Heart left ventricle (tissue), 16 donors: ENCODE data around the gene ITFG2. TPM values are rescaled to one million over a fixed set of nuclear protein-coding genes. Genes with fewer than 3 reads are reported as not detected.

Experiments used
- ATAC-seq, 4 donors: fragments of 200-7000 bp; cut with Tn5 transposase; one replicate each; pipeline ENCODE4 v1.9.1; 2020 to 2022; ENCODE audit warnings: moderate library complexity in 4 of 4, mild to moderate bottlenecking in 3 of 4, moderate number of reproducible peaks in 1 of 4
- DNase-seq, 5 donors: peaks; one replicate each; pipeline ENCODE4 v3.0.0-alpha.2; 2020
- H3K27ac ChIP-seq, 12 donors: fragments of 200-600 bp; sonication (generic) in 4 of 12; one replicate each; pipeline versions ENCODE4 v1.5.0 to v1.8.0; 2016 to 2022; ENCODE audit warnings: mild to moderate bottlenecking in 2 of 12
- H3K27me3 ChIP-seq, 9 donors: fragments of 200-600 bp; sonication (generic) in 2 of 9; one replicate each; pipeline versions ENCODE4 v1.5.1 to v1.8.0; 2016 to 2022; ENCODE audit warnings: mild to moderate bottlenecking in 3 of 9
- H3K36me3 ChIP-seq, 9 donors: fragments of 200-600 bp; sonication (generic) in 2 of 9; one replicate each; pipeline versions ENCODE4 v1.5.0 to v1.8.0; 2018 to 2022; ENCODE audit warnings: mild to moderate bottlenecking in 2 of 9
- H3K4me1 ChIP-seq, 12 donors: fragments of 200-600 bp; sonication (generic) in 4 of 12; one replicate each; pipeline versions ENCODE4 v1.5.0 to v1.8.0; 2016 to 2022; ENCODE audit warnings: mild to moderate bottlenecking in 3 of 12
- H3K4me3 ChIP-seq, 12 donors: fragments of 200-600 bp; sonication (generic) in 4 of 12; one replicate each; pipeline versions ENCODE4 v1.5.0 to v1.8.0; 2017 to 2022; ENCODE audit warnings: mild to moderate bottlenecking in 9 of 12, moderate library complexity in 4 of 12
- H3K9me3 ChIP-seq, 12 donors: fragments of 200-600 bp; sonication (generic) in 4 of 12; one replicate each; pipeline versions ENCODE4 v1.5.0 to v1.8.0; 2016 to 2022; ENCODE audit warnings: mild to moderate bottlenecking in 1 of 12
- CTCF ChIP-seq, 12 donors: fragments of 200-600 bp; sonication (generic) in 4 of 12; IDR thresholded peaks; one replicate each; pipeline versions ENCODE4 v1.5.0 to v1.8.0; 2018 to 2022; ENCODE audit warnings: antibody characterized with exemption in 12 of 12, mild to moderate bottlenecking in 5 of 12
- POLR2A ChIP-seq, 2 donors: fragments of 450-650 bp; IDR thresholded peaks; one replicate each; pipeline ENCODE4 v1.6.1; 2017; ENCODE audit warnings: antibody characterized with exemption in 2 of 2, mild to moderate bottlenecking in 2 of 2, moderate library complexity in 2 of 2
- WGBS, 4 donors: extraction: QIAGEN DNeasy Blood & Tissue Kit in 2 of 4; methylation state at CpG; one replicate each; pipeline versions ENCODE4 v1.1.5 to v1.1.7; 2013 to 2018; 5-methylcytosine and 5-hydroxymethylcytosine counted together
- intact Hi-C, 10 donors: fragments of 100-400 bp; cut with DNase I; formaldehyde crosslinking; loops; one replicate each; pipeline versions ENCODE4 v1.11.1 to v1.14.2; 2022
- polyA plus RNA-seq, 2 donors: library from polyadenylated mRNA; stranded (reverse); fragments of 200-250 nt; gene quantifications; one replicate each; pipeline ENCODE4 v1.2.3, GENCODE V29; 2013
- total RNA-seq, 9 donors: library from RNA; depleted of rRNA in 2 of 9; stranded (reverse); fragments of >200 nt in 2 of 9; fragmentation: NEBNext Ultra II Directional in 3 of 9; extraction: Animal tissue kit (Norgen Biotek cat#: 25700) in 3 of 9; gene quantifications; one replicate each; pipeline versions ENCODE4 v1.1.0 to v1.2.4, GENCODE V29; 2016 to 2023
- donor health status: ischemic (EF 13 %, LVEDD 7.1; RV severe dilation, severe dysfunction).
- donor health status: healthy with polysubstance abuse.
- donor health status: DM: no; HTN: yes; CAD: no.
- donor health status: DM: no; HTN: no; CAD: no.
- donor health status: ischemic (EF 25% LVEDD 6.9; RV normal size, moderate dysfunction).
- donor health status: ischemic (EF 25% LVEDD 5.7; RV mildly dilated, moderate dysfunction).
- donor health status: healthy.
- donor health status: DM: yes; HTN: yes; CAD: no.
- donor health status: ischemic (EF 35%, LVEDD 5.7; RV mildly dilated, moderate dysfunction).
- donor health status: nonischemic (EF 11% LVEDD 7.7; RV severe dilation, severe dysfunction).
- donor health status: DM: yes; HTN: yes; CAD: no.
- donor health status: PGD.
- donor health status: ischemic (EF 29% LVEDD 5.4; RV normal size, mild dysfunction).
- donor health status: nonischemic (EF 23%, LVEDD 6.1; RV moderate dilation, normal function).

ITFG2 gene
- total and polyA plus RNA-seq, 11 donors, result 7.6 to 21.7 (median 12.1) TPM

DNA sequence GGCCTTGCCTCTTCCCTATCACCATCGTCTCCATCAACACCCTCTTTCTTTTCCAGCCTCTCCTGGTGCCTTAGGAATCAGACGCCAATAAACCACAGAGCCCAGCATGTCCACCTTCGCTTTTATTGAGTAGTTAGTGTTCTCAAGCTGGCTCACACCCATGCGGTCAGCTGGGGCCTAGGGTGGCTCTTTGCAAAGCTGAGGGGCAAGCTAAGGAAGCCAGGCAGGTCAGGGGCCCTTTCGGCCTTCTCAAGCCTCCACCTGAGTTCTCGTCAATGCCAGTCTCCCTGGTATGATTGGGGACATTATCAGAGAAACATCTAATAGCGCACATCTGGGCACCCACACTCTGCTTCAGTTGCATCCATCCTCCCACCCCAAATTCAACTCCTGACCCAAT, 45.1 kb downstream of the ITFG2 start:
- Histone ChIP-seq H3K4me1 (peaks cover 0 to 3% (median 0%) of the 10 kb centered on the region in 12 donors), H3K36me3 (peaks cover 0 to 20% (median 0%) of the 10 kb centered on the region in 9 donors), H3K27me3 (no peaks in the 10 kb centered on the region), H3K4me3 (no peak overlapping the region), H3K27ac (no peak overlapping the region), H3K9me3 (no peaks in the 10 kb centered on the region)
- DNase-seq (no peak), ATAC-seq (no peak)
- WGBS, 4 donors, result 95 to 96% (median 95%) methylated on average over 7 of the region's 7 CpGs
- TF ChIP-seq POLR2A (IDR thresholded peaks at IDR 0.05), result no peak
- no peak for TF ChIP-seq CTCF (IDR thresholded peaks at IDR 0.05)
- intact Hi-C loops, result loop anchor here in 9 of 10 donors (5.0 to 10.0 kb wide), 4 partner anchors 85 to 177 kb away; no protein-coding TSS in a partner anchor

DNA sequence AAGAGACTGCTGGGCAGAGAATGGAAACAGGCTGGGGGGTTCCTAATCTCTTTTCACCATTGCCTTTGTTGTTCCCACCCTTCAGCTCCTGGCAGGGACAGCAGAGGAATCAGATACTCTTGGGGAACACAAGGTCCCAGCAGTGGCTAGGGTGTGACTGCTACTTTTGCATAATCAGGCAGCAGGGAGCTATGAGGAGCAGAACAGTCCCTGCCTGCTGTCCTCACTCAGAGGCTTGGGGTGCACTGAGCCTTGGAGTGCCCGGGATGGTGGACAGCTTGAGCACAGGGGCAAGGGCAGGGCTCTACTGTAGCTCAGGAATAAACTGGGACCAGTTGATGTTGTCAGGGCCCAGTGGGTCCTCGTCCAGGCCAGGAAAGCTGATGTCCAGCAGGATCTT, 45.9 kb downstream of the ITFG2 start:
- peak overlapping the region in 3 of 12 donors; percentile 26 to 49 (median 30) for H3K27ac ChIP-seq
- H3K4me3 ChIP-seq, result no peak overlapping the region
- H3K27me3 ChIP-seq, result no peaks in the 10 kb centered on the region
- DNase-seq (no peak), ATAC-seq (no peak)
- no peak for TF ChIP-seq POLR2A (IDR thresholded peaks at IDR 0.05)
- TF ChIP-seq CTCF (IDR thresholded peaks at IDR 0.05), result no peak
- intact Hi-C loops, result loop anchor here in 9 of 10 donors (5.0 to 10.0 kb wide), 4 partner anchors 84 to 176 kb away; no protein-coding TSS in a partner anchor
- H3K36me3 ChIP-seq, result peaks cover 0 to 26% (median 0%) of the 10 kb centered on the region in 9 donors
- peaks cover 0 to 3% (median 0%) of the 10 kb centered on the region in 12 donors for H3K4me1 ChIP-seq
- 81 to 100% (median 91%) methylated on average over 2 of the region's 2 CpGs for WGBS, 4 donors
- H3K9me3 ChIP-seq, result no peaks in the 10 kb centered on the region

DNA sequence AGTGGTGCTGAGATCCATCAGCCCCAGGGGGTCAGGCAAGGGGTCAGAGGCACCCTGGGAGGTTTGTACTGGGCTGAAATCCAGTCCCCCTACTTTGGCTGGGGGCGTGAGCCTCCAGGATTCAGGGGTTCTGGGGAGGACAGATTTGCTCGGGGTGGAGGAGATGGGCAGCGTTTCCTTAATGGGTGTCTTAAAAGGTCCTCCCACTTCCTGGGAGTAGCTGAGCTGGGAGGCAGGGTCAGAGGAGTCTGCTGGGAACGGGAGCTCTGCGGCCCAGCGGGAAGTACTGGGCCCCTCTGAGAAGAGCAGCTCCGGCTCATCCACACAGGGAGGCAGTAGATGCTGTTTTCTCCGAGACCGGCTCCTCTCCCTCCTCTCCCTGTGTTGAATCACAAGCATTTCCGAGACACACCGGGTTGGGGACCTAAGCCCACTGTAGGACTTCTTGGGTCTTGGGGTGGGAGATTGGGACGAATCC, 46.5 kb downstream of the ITFG2 start:
- Histone ChIP-seq H3K27me3 (no peaks in the 10 kb centered on the region), H3K4me3 (no peak overlapping the region), H3K27ac (peak overlapping the region in 5 of 12 donors; percentile 26 to 50 (median 30)), H3K9me3 (no peaks in the 10 kb centered on the region), H3K4me1 (no peaks in the 10 kb centered on the region), H3K36me3 (peaks cover 0 to 30% (median 0%) of the 10 kb centered on the region in 9 donors)
- TF ChIP-seq POLR2A (IDR thresholded peaks at IDR 0.05), result no peak
- TF ChIP-seq CTCF (IDR thresholded peaks at IDR 0.05), result no peak
- peak in 2 of 5 donors; percentile 26 to 36 for DNase-seq
- peak; percentile 20 to 59 (median 44) for ATAC-seq
- 77 to 87% (median 81%) methylated on average over 9 to 12 of the region's 12 CpGs for WGBS, 4 donors
- intact Hi-C loops, result loop anchor here in 9 of 10 donors (5.0 to 10.0 kb wide), 4 partner anchors 83 to 176 kb away; no protein-coding TSS in a partner anchor

GRCh38 chr12:2860170-2860569, 47.7 kb downstream of the ITFG2 start:
- TF ChIP-seq CTCF (IDR thresholded peaks at IDR 0.05), result no peak
- no peak for TF ChIP-seq POLR2A (IDR thresholded peaks at IDR 0.05)

More at GRCh38 chr12:2860170-2860569, 47.7 kb downstream of the ITFG2 start:
- ATAC-seq (no peak), DNase-seq (no peak)
- Histone ChIP-seq H3K27ac (no peak overlapping the region), H3K4me3 (no peak overlapping the region), H3K27me3 (no peaks in the 10 kb centered on the region), H3K9me3 (no peaks in the 10 kb centered on the region), H3K4me1 (no peaks in the 10 kb centered on the region), H3K36me3 (peaks cover 0 to 35% (median 0%) of the 10 kb centered on the region in 9 donors)
- intact Hi-C loops, result no loop called here
